ENCODE measurements around the gene EML3.
"Not testable (repeated sequence)": the region's sequence is repeated elsewhere in the genome, so short reads cannot be mapped to it uniquely, and the experiment has no call there.

The EML3 gene

DNA sequence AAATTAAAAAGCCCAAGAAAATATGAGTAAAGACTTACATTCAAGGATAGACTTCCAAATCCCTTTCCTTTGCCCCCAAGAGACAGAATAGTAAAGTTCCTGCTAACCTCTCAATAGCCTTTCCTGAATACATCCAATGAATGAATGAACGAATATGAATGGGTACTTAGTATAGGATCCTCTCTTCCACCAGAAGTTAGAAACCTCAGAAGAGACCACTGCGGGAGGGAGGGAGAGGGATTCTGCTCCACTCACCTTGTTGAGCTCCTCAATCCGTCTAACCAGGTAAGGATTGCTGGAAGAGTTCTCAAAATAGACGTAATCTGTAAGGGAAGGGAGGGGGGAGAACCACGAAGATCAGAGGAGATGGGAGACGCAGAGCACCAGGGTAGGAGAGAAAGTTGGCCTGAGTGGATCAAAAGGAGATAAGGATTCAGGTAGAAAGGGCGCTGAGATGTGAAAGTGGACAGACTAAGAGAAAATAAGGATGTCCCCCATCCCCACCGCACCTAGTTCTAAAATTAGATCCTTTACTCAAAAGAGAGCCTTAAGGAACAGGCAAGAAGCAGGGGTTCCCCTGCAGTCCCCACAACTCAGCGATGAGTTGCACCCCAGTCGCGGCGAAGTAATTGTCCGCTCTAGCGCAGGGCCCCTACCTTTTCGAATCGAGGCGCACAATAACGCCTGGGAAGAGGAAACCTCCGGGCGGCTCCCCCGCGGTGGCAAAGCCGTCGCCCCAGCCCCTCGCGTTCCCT is 12.0 kb downstream of the EML3 start:
- FAIRE-seq (no peak), DNase-seq (ENCODE audit: low spot score) (no peak)

- FAIRE-seq (no peak), DNase-seq (ENCODE audit: low spot score) (no peak)
Measured at GRCh38 chr11:62599901-62600300, 12.7 kb downstream of the EML3 start.

GRCh38 chr11:62599069-62599696 is 13.4 kb downstream of the EML3 start:
- FAIRE-seq: peak; percentile 83

GRCh38 chr11:62595124-62595523 is 17.5 kb downstream of the EML3 start:
- FAIRE-seq (no peak), DNase-seq (ENCODE audit: low spot score) (no peak)

More at GRCh38 chr11:62599069-62599696, 13.4 kb downstream of the EML3 start:
- DNase-seq (ENCODE audit: low spot score): peak; percentile 89

GRCh38 chr11:62593434-62594044 is 19.0 kb downstream of the EML3 start:
- FAIRE-seq: no peak

GRCh38 chr11:62592989-62593421 is 19.6 kb downstream of the EML3 start:
- no peak for DNase-seq (ENCODE audit: low spot score)
- no peak for FAIRE-seq

More at GRCh38 chr11:62593434-62594044, 19.0 kb downstream of the EML3 start:
- DNase-seq (ENCODE audit: low spot score): peak; percentile 34

DNA sequence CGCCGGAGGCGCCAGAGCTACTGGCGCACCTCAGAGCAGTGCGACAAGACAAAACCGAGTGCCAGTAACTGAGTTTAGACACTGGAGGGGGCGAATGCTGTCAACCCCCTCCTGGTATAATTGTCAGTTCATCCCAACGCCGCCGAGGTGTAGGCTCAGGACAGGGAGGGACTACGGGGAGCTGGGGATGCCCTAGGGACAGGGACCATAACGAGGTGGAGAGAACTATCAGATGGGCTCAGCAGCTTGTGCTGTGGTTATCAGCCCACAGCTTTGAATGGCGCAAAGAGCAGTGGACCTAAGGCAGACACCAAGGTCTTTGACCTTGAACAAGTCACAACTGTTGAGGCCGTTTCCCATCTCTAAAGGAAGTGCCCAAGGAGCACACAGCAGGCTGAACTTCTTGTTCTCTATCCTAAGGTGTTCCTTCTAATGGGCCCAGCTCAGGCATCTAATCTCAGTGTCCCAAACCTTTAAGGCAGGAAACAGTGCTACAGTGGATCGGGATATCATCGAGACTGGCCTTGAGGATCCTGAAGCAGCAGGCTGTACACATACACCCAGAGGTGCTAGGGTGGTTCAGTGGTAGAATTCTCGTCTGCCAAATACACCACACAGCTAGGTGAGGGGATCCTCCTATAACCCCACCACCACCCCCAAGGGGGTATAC is 20.3 kb downstream of the EML3 start:
- no peak for FAIRE-seq

DNA sequence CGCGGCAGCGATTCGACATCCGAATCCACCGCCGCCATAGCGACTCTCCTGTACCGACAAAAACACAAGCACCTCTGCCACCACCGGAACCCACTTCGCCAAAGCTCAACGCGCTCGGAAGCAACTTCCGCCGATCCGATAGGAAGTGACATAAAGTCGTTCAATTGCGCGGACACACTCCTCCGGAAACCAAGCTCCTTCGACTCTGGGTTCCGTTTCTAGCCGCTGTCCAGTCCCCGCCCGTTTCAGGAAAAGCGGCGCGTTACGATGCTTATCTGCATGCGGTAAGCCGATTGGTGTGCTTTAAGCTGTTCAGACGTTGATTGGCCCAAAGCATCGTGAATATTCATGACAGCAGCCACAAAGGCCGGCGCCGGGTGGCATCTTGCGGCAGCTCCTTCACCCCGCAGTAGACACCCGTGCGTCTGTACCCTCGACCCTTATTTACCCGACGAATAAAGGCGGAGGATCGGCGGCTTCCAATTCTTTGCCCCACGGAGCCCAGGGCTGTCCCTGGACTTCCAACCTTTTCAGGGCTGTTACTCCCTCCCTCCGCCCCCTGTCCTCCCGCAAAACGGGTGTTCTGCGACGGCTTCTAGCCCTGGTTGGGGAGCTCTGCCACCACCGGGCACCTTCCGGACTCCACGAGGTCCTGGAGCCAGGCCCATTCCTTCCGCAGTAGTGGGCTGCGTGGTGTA is 21.0 kb downstream of the EML3 start, which contains the start of gene TUT1:
Gene TUT1, minus strand, starts transcription at position 76 of the 698 bp plus-strand sequence. Its CDS starts 38 bp downstream, at position 38.
- FAIRE-seq (peak; percentile 89), DNase-seq (ENCODE audit: low spot score) (peak; percentile 96)

More for the DNA sequence above, 20.3 kb downstream of the EML3 start:
- DNase-seq (ENCODE audit: low spot score): no peak

- no peak for DNase-seq (ENCODE audit: low spot score)
- FAIRE-seq: no peak
Measured at GRCh38 chr11:62588966-62589637, 23.5 kb downstream of the EML3 start.

- not testable (repeated sequence) for DNase-seq (ENCODE audit: low spot score); FAIRE-seq
Measured at GRCh38 chr11:62585356-62585755, 27.2 kb downstream of the EML3 start.

DNA sequence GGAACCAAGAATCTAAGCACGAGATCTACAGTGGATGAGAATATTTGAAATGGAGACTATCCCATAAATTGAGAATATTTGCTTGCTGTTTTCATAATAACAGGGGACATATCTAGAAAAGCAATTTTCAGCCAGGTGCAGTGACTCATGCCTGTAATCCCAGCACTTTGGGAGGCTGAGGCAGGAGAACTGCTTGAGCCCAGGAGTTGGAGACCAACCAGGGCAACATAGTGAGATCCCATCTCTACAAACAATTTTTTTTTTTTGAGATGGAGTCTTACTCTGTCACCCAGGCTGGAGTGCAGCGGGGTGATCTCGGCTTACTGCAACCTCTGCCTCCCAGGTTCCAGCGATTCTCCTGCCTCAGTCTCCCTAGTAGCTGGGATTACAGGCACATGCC is 30.8 kb downstream of the EML3 start:
- FAIRE-seq: not testable (repeated sequence)

GRCh38 chr11:62580959-62581715 is 31.4 kb downstream of the EML3 start:
- DNase-seq (ENCODE audit: low spot score) (no peak), FAIRE-seq (no peak)

More for the DNA sequence above, 30.8 kb downstream of the EML3 start:
- DNase-seq (ENCODE audit: low spot score): not testable (repeated sequence)

DNA sequence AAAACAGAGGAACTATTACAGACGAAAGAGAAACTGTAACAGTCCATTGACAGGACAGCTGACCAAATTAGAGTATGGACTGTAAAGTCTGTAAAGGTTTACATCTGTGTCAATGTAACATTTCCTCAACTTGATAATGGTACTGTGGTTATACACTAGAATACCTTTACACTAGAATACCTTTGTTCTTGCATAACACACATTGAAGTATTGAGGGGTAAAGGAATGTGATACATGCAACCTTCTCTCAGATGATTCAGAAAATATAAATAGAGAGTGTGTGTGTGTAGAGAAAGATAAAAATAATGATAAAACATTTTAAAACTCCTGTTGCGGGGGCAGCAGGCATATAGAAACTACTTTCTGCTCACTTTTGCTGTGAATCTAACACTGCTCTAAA is 33.3 kb downstream of the EML3 start:
- DNase-seq (ENCODE audit: low spot score) (no peak), FAIRE-seq (no peak)

- FAIRE-seq: no peak
Measured at GRCh38 chr11:62578541-62578940, 34.0 kb downstream of the EML3 start.

DNA sequence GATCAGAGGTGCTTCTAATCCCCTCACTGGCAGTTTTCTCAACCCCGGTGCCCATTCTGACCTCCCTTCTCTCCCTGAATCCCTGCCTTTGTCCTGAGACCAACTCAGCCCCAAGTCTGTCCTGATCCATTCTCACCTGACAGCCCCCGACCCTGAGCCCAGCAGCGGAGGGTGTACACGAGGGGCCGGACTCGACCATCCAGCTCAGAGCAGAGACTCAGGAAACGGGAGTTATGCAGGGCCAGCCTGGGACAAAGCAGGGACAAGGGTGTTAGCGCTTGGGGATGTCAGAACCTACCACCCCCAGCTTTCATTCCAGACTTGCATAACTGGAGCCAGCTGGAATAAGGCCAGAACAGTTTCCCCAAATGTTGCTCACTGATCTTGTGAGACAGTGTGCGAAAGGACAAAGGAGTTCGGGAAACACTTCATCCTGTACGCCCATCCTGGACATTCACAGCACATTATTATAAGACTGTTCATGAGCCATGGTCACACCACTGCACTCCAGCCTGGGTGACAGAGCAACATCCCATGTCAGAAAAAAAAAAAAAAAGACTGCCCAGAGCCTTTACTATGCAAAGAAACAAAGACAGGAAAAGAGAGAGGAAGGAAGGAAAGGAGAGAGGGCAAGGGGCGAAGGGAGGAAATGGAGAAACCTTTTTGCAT is 35.4 kb downstream of the EML3 start:
- no peak for DNase-seq (ENCODE audit: low spot score)
- no peak for FAIRE-seq

More at GRCh38 chr11:62578541-62578940, 34.0 kb downstream of the EML3 start:
- no peak for DNase-seq (ENCODE audit: low spot score)

GRCh38 chr11:62575837-62576236 is 36.7 kb downstream of the EML3 start:
- DNase-seq (ENCODE audit: low spot score) (no peak), FAIRE-seq (no peak)

GRCh38 chr11:62575156-62575555 is 37.4 kb downstream of the EML3 start:
- FAIRE-seq (no peak), DNase-seq (ENCODE audit: low spot score) (no peak)

DNA sequence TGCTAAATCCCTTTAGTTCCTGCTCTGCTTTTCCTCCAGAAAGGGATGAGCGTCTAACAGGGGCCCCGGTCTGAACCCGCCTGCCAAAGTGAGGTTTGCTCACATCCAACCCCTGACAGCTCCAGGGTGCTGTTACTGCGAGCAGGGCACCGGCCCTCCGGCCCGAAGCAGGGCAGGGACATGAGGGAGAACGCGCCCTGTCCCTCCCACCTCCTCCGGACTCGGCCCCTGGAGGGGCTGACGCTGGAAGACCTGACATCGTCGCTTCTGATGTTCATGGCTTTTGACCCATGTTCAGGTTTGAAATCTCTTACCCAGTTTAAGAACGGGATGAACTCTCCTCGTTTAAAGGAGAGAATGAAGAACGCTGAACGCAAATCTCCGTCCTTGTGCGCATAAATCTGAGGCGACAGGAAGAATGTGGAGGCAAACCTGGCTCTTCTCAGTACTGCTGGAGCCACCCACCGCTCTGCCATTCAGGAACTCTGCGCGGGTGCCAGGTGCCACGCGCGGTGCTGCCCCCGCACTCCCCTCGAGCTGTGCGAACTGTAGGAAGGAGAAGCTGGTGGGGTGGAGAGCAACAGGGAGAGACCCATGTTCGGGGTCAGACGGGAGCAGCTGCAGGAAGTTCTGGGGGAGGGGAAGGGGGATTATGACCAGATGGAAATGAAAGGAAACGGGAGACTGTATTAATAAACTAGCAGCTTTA is 38.1 kb downstream of the EML3 start:
- no peak for FAIRE-seq
- DNase-seq (ENCODE audit: low spot score): no peak
